PC-9 (cell line): Measurements from ENCODE around the gene UBE4B. TPM values are rescaled to one million over a fixed set of nuclear protein-coding genes. Genes with fewer than 3 reads are reported as not detected.

Experiments used
- BruUV-seq: library from RNA; stranded (reverse); fragments of 400-500 nt; replicated peaks from 2 replicates; lab custom pipeline; 2021; lab: Mats Ljungman, UMichigan
- CTCF ChIA-PET: fragments of 300-600 bp; sonication (Branson Sonifier 250); formaldehyde crosslinking; loops from one replicate; lab custom pipeline; 2022; ENCODE audit warnings: antibody characterized with exemption; lab: Charles Lee
- POLR2A ChIA-PET: fragments of 300-600 bp; sonication (Branson Sonifier 250); formaldehyde crosslinking; loops from one replicate; lab custom pipeline; 2022; ENCODE audit warnings: antibody characterized with exemption; ENCODE audit not compliant: unreplicated experiment; lab: Charles Lee
- DNase-seq, 2 experiments: peaks; one replicate each; pipeline versions ENCODE4 v3.0.0 to v3.0.0-alpha.2; 2015 to 2022; ENCODE audit warnings: mixed read lengths in 1 of 2
- H2AFZ ChIP-seq: fragments of 200-600 bp; sonication (generic); 2 replicates; pipeline ENCODE4 v1.8.1; 2017; ENCODE audit warnings: antibody characterized with exemption
- H3F3A ChIP-seq: fragments of 200-600 bp; sonication (generic); 2 replicates; pipeline ENCODE4 v1.8.1; 2017; ENCODE audit warnings: antibody characterized with exemption, mild to moderate bottlenecking, low read depth; ENCODE audit not compliant: insufficient read depth
- H3K27ac ChIP-seq: fragments of 200-600 bp; sonication (generic); 2 replicates; pipeline ENCODE4 v1.6.1; 2016; ENCODE audit warnings: mixed run types
- H3K27me3 ChIP-seq: fragments of 200-600 bp; sonication (generic); 2 replicates; pipeline ENCODE4 v1.6.1; 2016; ENCODE audit warnings: low read depth, mixed run types; ENCODE audit not compliant: insufficient read depth
- H3K36me3 ChIP-seq: fragments of 200-600 bp; sonication (generic); 2 replicates; pipeline ENCODE4 v1.6.1; 2016; ENCODE audit warnings: low read depth, mixed run types
- H3K4me1 ChIP-seq: fragments of 200-600 bp; sonication (generic); replicated peaks from 2 replicates; pipeline ENCODE4 v1.6.1; 2016; ENCODE audit warnings: mixed run types; ENCODE audit not compliant: insufficient read depth
- H3K4me2 ChIP-seq: fragments of 200-600 bp; sonication (generic); 2 replicates; pipeline ENCODE4 v1.6.1; 2017; ENCODE audit warnings: mixed run types
- H3K4me3 ChIP-seq: fragments of 200-600 bp; sonication (generic); 2 replicates; pipeline ENCODE4 v1.6.1; 2016; ENCODE audit warnings: mixed run types
- H3K79me2 ChIP-seq: fragments of 200-600 bp; sonication (generic); 2 replicates; pipeline ENCODE4 v1.6.1; 2017; ENCODE audit warnings: low read depth, mixed run types
- H3K9me2 ChIP-seq: fragments of 200-600 bp; sonication (generic); 2 replicates; pipeline ENCODE4 v1.8.1; 2017; ENCODE audit warnings: mild to moderate bottlenecking; ENCODE audit not compliant: insufficient read depth
- H3K9me3 ChIP-seq: fragments of 200-600 bp; sonication (generic); 2 replicates; pipeline ENCODE4 v1.8.1; 2016; ENCODE audit warnings: low read depth; ENCODE audit not compliant: insufficient read depth
- H4K20me1 ChIP-seq: fragments of 200-600 bp; sonication (generic); 2 replicates; pipeline ENCODE4 v1.8.1; 2017; ENCODE audit not compliant: insufficient read depth
- CTCF ChIP-seq: fragments of 200-600 bp; sonication (generic); conservative IDR thresholded peaks from 2 replicates; pipeline ENCODE4 v1.6.1; 2017; ENCODE audit warnings: mixed run types, antibody characterized with exemption, mild to moderate bottlenecking, moderate library complexity
- EZH2 ChIP-seq: fragments of 200-600 bp; sonication (generic); IDR thresholded peaks from 2 replicates; pipeline ENCODE4 v1.8.0; 2017; ENCODE audit warnings: antibody characterized with exemption, low read depth
- intact Hi-C: fragments of 100-400 bp; cut with micrococcal nuclease; formaldehyde crosslinking; loops from one replicate; pipeline ENCODE4 v1.10.0; 2022; ENCODE audit not compliant: unreplicated experiment
- total RNA-seq: library from RNA; stranded (reverse); gene quantifications from 2 replicates; pipeline ENCODE4 v1.2.3, GENCODE V29; 2021

UBE4B gene
- total RNA-seq, 1 experiment from 2014 or later: 59.1 TPM

GRCh38 chr1:10065344-10065685 is 32.6 kb downstream of the UBE4B start:
- Histone ChIP-seq H3K36me3 (no peaks in the 10 kb centered on the region), H3K9me2 (no peaks in the 10 kb centered on the region), H3K9me3 (no peaks in the 10 kb centered on the region), H3K4me2 (no peak overlapping the region), H2AFZ (no peak overlapping the region), H3F3A (no peaks in the 10 kb centered on the region), H3K27ac (no peak overlapping the region), H3K4me3 (no peak overlapping the region), H3K79me2 (no peaks in the 10 kb centered on the region), H3K27me3 (no peaks in the 10 kb centered on the region), H4K20me1 (no peaks in the 10 kb centered on the region; the same call in none of the 2 replicates), H3K4me1 (no peaks in the 10 kb centered on the region)
- intact Hi-C loops: no loop called here
- POLR2A ChIA-PET: no interaction called here
- DNase-seq: no peak
- CTCF ChIA-PET: no interaction called here
- no TSS peak for BruUV-seq
- TF ChIP-seq CTCF (no peak), EZH2 (no peak)

GRCh38 chr1:10065760-10066159 is 33.0 kb downstream of the UBE4B start:
- Histone ChIP-seq H3K4me3 (no peak overlapping the region), H3K36me3 (no peaks in the 10 kb centered on the region), H3K79me2 (no peaks in the 10 kb centered on the region), H3K4me2 (no peak overlapping the region), H3K4me1 (no peaks in the 10 kb centered on the region), H3K27ac (no peak overlapping the region), H3K9me2 (no peaks in the 10 kb centered on the region), H3F3A (no peaks in the 10 kb centered on the region), H3K27me3 (no peaks in the 10 kb centered on the region), H4K20me1 (no peaks in the 10 kb centered on the region; the same call in none of the 2 replicates), H3K9me3 (no peaks in the 10 kb centered on the region), H2AFZ (no peak overlapping the region)
- no peak for DNase-seq
- intact Hi-C loops: no loop called here
- TF ChIP-seq EZH2 (no peak), CTCF (no peak)
- ChIA-PET CTCF (no interaction called here), POLR2A (no interaction called here)
- BruUV-seq: no TSS peak

- no peaks in the 10 kb centered on the region for H3K36me3 ChIP-seq
- peaks cover under 1% of the 10 kb centered on the region; the same call in 1 of the 2 replicates for H3F3A ChIP-seq
- no peak overlapping the region for H3K4me2 ChIP-seq
- no peaks in the 10 kb centered on the region for H3K4me1 ChIP-seq
- no peaks in the 10 kb centered on the region; the same call in 1 of the 2 replicates for H4K20me1 ChIP-seq
- ChIA-PET CTCF (no interaction called here), POLR2A (no interaction called here)
- intact Hi-C loops: no loop called here
- no peaks in the 10 kb centered on the region for H3K27me3 ChIP-seq
- H3K9me3 ChIP-seq: no peaks in the 10 kb centered on the region
- no peak overlapping the region for H3K27ac ChIP-seq
- no TSS peak for BruUV-seq
- H3K9me2 ChIP-seq: no peaks in the 10 kb centered on the region
- TF ChIP-seq CTCF: no peak
- TF ChIP-seq EZH2: no peak
- H3K79me2 ChIP-seq: no peaks in the 10 kb centered on the region
- H3K4me3 ChIP-seq: no peak overlapping the region
- DNase-seq: no peak
- no peak overlapping the region for H2AFZ ChIP-seq
Observed at GRCh38 chr1:10068605-10069294, 36.0 kb downstream of the UBE4B start.
